CD4-positive, alpha-beta T cell treated with Interleukin-10 for 1 hour (primary cell): ENCODE measurements around the gene CD99.
"Not testable (repeated sequence)": the region's sequence is repeated elsewhere in the genome, so short reads cannot be mapped to it uniquely, and the experiment has no call there.

Source experiments
- DNase-seq: peaks from one replicate; pipeline ENCODE4 v3.0.0-alpha.2; 2020

CD99 gene, protein sequence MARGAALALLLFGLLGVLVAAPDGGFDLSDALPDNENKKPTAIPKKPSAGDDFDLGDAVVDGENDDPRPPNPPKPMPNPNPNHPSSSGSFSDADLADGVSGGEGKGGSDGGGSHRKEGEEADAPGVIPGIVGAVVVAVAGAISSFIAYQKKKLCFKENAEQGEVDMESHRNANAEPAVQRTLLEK

DNA sequence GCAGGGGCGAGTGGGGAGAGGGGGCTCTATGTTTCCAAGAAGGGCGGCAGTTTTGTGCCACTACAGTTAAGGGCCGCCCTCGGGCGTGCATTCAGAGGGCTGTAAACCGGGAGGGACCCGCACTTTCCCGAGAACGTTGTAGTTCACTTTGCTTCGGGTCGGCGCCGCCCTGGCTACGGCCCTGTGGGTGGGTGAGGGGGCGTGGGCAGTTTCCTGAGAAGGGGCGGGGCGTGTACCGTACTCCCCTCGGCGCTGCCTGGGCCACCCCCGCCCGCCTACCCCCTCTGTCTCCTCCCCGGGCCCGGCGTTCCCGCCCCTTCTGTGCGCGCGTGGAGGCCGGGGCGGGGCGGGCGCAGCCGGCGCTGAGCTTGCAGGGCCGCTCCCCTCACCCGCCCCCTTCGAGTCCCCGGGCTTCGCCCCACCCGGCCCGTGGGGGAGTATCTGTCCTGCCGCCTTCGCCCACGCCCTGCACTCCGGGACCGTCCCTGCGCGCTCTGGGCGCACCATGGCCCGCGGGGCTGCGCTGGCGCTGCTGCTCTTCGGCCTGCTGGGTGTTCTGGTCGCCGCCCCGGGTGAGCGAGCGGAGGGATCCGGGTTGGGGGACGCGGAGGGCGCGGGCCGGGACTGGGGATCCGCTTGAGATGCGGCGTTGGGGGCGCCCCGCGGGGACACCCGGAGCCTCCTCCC lies at the start of gene CD99:
Gene CD99 (plus strand): TSS at position 440 of the 687 bp plus-strand sequence. CDS start 66 bp downstream, at position 506.
- DNase-seq: peak; percentile 95

DNA sequence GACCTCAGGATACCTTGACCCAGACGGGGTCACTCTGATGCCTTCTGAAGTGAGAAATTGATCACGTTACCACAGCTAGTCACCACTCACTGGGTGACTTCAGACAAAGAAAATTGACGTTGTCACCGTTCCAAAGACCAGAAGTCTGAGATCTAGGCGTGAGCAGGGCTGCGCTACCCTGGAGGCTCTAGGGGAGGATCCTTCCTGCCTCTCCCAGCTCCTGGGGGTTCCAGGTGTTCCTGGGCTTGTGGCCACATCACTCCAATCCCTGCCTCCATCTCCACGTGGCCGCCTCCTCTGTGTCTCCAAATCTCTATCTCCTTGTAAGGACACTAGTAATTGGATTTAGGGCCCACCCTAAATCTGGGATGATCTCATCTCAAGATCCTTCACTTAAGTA lies 48.9 kb upstream of the CD99 start:
- no peak for DNase-seq

DNA sequence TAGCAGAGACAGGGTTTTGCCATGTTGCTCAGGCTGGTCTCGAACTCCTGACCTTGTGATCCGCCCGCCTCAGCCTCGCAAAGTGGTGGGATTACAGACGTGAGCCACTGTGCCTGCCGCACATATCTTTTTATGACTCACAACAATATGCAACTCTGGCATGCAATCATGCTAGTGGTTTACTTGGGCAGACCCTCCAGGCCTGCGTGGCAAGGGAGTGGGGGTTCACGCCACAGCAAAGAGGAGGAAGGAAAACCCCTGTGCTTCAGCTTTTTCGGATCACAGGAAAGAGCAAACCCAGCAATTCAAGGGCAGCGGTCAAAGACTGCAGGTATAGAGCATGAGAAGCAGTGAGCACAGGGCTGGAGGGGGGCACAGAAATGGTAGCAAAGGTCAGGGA lies 48.3 kb upstream of the CD99 start:
- DNase-seq: no peak

DNA sequence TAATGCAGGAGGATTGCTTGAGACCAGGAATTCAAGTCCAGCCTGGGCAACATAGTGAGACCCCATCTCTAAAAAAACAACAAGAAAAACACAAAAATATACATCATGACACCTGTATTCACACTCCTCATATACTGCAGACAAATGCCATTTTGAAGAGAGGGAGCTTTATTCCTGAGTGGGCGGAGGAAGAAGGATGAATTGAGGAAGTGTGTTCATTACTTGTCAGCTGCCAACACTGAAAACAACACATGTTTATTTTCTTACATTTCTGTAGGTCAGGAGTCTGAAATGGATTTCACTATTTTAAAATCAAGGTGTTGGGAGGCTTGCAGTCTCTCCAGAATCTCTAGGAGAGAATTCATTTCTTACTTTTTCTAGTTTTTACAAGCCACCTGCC lies 47.2 kb upstream of the CD99 start:
- DNase-seq: no peak

DNA sequence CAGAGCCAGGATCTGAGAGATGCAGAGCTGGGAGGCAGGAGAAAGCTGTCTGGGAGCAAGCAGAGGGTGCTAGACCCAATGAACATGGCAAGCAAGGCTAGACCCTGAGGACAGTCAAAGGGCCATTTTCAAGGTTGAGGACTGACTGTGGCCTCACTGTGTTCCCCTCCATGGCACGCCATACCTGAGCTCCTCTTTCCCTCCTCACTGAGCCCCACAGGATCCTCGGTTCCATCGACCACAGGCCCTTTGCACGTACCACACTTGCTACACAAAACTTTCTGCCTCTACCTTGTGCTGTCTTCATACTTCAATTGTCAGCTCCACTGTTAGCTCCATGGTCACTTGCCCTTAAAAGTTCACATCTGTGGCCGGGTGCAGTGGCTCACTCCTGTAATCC lies 45.5 kb upstream of the CD99 start:
- no peak for DNase-seq

DNA sequence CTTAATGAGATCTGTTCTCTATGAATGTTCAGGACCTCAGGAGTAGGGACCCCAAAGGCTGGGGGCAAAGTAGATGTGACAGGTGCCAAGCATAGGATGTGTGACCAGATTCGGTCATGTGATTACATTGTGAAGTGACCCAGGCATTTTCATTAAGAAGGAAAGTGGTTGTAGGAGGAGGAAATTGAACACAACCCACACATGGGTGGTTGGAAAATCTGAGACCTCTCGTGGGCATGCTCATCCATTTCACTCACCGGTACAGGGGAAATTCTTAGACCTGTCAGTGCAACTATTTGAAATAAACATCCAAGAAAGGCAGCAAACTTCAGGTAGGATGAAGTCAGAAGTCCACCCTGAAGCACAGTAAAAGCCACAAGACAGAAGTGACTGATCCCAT lies 43.5 kb upstream of the CD99 start:
- DNase-seq: no peak

DNA sequence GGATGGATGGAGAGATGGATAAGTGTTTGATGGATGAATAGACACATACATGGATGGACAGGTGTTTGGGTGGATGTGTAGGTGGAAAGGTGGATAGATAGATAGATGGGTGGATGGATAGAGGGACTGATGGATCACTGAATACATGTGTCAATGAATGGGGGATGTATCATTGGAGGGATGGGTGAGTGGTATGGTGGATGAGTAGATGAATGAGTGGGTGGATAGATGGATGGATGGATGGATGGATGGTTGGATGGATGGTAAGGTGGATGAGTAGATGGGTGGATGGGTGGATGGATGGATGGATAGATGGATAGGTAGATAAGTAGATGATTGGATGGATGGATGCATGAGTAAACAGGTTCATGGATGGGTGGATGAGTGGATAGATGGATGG lies 41.1 kb upstream of the CD99 start:
- no peak for DNase-seq

DNA sequence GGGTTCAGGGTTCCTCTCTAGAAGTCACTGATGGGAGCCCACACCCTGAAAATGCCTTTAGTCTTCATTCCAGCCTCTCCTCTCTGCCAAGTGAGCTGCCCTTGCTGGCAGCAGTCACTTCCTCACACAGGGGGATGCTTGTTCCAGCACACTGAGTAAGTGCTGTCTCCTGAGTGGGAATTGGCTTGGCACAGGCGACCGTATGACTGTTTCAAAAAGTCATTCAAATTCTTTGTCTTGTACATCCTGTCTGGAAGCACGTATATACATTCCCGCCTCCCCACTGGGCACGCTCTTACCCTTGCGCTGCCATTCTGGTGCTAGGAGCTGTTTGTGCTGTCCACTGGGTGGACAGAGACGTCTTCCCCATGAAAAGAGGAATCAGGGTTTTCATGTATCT lies 40.2 kb upstream of the CD99 start:
- DNase-seq: no peak

DNA sequence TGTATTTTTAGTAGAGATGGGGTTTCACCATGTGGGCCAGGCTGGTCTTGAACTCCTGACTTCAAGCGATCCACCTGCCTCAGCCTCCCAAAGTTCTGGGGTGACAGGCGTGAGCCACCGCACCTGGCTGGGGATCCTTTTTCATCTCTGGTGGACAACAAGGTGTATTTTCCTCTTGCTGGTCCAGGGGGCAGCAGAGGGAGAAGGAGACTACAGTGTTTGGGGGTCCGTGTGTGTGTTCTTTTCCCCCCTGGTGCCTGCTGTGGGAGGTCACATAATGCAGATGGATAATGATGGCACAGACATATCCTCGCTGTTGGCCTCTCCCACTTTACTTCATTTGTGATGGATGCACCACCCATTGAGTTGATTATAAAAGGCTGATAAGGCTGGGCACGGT lies 39.0 kb upstream of the CD99 start:
- no peak for DNase-seq

DNA sequence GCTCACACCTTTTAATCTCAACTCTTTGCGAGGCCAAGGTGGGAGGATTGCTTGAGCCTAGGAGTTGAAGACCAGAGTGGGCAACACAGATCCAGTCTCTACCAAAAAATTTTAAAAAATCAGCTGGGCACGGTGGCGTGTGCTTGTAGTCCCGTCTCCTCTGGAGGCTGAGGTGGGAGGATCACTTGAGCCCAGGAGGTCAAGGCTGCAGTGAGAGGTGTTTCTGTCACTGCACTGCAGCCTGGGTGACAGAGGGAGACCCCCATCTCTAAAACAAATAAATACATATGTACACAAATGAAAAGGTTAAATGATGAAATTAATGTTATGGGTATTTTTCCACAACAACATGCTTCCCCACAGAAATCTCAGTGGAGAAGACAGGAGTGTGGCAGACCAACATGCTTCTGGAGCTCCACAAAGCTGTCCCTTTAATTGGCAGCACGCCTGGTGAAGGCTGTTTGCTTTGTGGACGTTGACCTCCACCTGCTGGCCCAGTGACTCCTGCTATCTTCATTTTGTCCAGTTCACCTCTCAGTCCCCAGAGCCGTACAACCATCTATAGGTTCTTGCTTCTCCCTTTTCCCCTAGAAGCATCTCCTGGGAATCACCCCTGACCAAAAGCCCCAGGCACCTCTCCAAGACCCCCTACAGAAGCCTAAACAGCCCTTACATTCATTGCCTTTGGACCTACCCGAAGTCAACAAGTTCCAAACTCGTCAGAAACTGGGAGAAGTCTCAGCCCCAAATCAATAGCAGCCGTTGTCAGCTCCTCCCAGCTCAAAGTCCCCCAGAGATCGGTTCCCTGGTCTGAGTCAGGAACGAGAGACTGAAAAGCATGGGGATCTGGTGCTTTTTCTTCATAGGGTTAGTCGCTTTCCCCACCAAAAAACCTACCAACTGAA lies 36.4 kb upstream of the CD99 start:
- DNase-seq: no peak

DNA sequence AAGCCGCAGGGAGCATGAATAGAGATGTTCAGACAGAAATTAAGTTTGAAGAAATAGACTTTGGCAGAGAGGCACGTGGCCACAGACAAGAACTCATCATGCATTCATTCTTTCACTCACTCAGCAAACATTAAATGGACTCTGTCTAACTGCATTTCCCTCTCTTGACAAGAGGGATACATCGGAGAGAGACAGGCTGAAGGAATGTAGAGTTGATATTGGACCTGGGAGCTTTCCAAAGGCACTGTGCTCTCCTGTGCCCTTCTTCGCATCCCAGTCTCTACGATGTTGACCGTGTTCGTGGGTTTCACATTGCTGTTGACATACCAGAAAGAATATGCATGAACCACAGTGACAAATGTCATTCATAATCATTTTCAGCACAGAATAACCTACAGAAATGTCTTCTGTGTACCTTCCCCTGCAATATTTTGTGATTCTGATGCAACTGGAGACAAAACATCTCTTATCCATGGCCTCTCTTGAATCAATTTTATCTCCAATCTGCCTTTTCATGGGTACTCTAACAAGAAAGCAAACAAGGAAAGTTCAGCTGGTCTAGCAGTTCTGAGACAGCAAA lies 34.7 kb upstream of the CD99 start:
- no peak for DNase-seq

DNA sequence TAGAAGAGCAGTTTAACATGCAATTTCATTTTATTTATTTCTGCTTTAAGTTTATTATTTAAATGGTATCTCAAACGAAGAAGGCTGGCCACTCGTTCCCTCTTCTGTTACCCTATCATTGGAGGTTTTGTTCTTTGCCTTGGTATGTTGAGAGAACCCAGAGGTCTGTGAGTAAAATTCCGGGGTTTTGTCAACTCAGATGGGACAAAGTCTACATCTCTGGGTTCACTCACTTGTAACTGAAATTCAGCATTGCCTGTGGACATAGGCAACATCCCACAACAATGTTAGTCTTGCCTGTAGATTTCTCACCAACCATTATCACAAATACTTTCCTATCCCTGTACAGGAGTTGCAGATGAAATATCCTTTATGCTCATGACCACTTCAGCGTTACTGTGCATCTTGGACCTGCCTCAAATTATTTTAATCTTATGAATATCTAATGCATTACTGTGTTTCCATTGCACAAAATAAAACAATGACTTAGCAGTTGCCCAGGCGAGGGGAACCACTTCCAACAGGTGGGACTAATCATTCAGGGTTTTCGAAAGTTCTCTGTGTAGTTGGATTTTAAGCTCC lies 33.5 kb upstream of the CD99 start:
- DNase-seq: no peak

DNA sequence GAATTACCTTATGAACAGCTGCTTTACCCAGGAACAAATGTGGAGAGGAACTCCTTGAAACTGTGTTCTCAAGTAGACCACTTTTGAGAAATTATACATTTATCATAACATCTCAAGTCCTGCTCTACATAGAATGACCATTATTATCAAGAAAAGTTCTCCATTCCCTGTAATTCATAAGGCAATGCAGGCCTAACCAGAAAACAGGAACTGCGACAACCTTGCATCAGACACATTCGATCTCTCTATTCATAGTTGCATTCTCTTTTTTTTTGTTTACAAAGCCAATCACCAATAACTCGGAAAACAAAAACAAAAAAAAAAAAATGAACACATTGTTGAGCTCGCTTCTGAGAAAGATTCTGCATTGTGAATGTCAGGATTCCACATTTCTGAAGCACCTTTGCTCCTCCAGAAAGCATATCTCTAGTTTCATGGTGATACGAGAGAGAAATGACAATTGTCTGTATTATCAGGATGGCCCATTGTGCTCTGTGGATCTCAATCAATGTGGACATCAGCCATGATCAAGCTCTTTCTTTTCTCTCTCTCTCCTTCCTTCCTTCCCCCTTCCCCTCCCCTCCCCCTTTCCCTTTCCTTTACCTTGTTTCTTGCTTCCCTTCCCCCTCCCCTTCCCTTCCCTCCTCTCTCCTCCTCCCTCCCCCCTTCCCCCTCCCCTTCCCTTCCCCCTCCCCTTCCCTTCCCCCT lies 32.4 kb upstream of the CD99 start:
- DNase-seq: no peak

DNA sequence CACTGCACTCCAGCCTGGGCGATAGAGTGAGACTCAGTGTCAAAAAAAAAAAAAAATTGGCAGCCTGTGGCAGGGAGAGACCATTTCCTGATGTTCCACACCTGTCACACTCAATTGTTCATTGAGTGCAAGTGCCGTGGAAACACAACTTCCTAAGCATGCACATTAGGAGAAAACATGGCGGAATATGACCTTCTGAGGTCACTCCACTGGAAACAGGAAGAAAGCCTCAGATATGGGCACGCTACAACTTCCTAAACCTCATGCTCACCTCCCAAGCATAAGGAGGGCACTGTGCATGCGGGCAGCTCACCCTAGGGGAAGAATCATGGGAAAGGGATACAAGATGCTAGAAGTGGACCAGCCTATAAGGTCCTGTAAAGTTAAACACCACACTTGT lies 28.5 kb upstream of the CD99 start:
- no peak for DNase-seq

DNA sequence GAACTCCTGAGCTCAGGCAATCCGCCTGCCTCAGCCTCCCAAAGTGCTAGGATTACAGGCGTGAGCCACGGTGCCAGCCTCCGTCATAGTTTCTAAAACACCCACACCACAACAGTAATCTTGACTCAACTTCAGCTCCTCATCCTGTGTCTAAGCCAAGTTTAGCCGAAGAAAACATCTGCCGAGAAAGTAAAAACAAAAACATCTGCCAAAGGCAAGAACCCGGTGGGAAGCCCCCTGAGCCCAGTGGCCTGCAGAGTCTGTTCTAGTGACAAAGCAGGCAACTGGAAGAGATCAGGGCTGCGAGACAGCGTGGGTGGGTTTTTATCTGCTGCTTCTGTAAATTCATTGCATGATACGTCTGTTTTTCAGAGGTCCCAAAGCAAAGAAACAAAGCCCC lies 26.6 kb upstream of the CD99 start:
- DNase-seq: no peak

DNA sequence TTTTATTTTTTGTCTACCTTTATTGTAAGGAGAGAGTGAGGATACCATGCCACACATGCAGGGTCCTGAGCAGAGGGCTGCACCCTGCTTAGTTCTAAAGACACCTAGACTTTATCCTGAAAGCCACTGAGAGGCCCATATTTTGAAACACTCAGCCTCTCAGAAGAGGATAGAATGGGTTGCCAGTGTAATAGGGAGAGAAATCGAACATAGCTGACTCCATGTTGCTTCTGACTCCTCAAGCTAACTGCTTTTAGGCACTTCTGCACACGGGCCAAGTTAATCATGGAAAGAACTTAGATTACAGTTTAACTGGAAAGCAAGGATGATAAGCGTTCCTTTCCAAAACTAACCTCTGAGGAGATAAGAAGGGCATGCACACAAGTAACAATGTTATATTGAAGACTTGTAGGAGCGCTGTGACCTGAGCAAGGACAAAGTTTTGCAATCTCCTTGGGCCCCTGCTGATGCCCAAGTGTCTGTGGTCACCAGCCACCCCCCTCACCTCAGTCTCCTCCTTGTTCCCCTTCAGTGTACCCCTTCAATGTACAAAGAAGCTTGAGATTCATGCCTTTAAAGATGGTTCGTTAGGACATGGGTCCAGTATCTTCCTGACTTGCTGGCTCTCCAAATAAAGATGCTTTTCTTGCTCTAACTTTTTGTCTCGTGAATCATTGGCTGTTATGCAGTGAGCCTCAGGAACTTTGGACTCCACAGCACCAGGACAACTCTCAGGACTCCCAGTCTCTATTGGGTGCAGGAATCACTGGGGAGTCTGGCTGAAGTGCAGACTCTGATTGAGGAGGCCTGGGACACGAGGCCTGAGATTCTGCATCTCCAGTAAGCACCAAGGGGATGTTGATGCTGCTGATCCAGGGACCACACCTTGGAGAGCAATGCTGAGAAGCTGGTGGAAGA lies 25.4 kb upstream of the CD99 start:
- DNase-seq: no peak

DNA sequence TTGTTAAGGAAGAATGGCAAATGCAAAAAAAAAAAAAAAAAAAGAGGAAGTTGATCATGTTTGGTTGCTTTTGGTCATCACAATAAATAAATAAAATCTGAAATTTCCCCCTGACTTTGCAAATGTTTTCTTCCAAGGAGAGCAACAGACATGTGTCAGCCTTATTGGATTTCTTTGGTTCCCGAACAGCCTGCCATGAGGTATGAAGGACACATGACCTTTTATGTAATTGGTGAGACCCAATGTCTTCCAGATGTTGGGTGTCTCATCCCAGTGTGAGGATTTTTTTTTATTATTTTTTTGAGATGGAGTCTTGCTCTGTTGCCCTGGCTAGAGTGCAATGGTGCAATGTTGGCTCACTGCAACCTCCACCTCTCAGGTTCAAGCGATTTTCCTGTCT lies 24.6 kb upstream of the CD99 start:
- DNase-seq: no peak

DNA sequence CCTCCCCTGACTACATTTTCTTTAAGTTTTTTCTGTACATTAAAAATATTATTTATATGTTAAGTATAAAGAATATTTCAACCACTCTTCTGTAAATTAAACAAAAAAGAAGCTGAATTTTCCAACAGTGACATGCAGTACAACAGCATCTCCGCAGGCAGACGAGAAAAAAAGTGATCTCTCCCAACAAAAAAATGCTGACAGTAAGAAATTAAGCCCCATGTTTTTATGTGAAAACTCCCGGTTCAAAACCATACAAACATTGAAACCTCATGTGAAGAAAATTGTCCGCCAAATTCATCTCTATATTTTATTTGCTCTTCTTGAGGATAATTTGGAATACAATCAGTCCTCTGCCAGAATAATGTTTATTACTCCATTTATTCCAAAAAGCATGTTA lies 20.1 kb upstream of the CD99 start:
- DNase-seq: no peak

DNA sequence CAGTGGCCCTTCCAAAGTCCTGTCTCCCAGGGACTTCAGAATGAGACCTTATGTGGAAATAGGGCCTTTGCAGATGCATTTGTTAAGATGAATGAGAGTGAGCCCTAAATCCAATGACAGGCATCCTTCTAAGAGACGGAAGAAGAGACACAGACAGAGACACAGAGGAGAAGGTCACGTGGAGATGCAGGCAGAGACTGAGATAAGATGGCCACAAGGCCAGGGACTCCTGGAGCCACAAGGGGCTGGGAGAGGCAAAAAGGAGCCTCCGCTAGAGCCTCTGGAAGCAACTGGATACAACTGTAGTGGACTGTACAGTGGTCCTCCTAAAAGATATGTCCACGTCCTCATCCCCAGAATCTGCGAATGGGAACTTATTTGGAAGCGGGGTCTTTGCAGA lies 19.0 kb upstream of the CD99 start:
- DNase-seq: no peak

DNA sequence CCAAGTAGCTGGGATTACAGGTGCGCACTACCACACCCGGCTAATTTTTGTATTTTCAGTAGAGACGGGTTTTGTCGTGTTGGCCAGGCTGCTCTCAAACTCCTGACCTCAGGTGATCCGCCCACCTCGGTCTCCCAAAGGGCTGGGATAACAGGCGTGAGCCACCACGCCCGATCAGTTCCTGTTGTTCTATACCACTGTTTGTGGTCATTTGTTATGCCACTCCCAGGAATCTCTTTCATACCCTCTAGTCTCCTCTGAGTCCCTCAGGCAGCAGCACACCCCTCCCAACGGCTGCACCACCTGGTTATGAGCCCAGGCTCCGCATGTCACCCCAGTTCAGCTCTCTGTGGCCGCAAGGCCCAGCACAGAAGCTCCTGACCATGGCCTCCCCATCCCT lies 17.5 kb upstream of the CD99 start:
- no peak for DNase-seq

DNA sequence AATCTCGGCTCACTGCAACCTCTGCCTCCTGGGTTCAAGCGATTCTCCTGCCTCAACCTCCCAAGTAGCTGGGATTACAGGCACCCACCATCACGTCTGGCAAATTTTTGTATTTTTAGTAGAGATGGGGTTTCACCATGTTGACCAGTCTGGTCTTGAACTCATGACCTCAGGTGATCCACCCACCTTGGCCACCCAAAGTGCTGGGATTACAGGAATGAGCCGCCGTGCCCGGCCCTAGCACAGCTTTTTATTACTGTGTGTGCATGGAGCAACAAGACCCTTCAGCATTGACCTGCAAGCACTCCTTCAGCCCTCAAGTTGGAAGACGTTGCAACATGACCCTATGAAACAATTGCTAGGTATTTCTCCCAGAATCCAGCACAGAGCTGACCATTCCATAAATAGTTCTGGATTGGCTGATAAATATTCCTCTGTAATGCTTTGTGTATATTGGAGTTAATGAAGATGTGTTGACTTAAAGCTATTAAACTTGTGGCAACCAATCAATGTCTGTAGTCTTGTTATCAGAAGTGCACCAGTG lies 15.4 kb upstream of the CD99 start:
- not testable (repeated sequence) for DNase-seq
